K562 (cell line): ENCODE results near the gene CDC42BPB. TPM values are rescaled to one million over a fixed set of nuclear protein-coding genes. Genes with fewer than 3 reads are reported as not detected.

ENCODE experiments used
- ATAC-seq: fragments of 200-7000 bp; cut with Tn5 transposase; 3 replicates; pipeline ENCODE4 v1.9.1; 2020; ENCODE audit warnings: moderate library complexity
- BruUV-seq: library from RNA; stranded (reverse); fragments of 400-500 nt; replicated peaks from 2 replicates; lab custom pipeline; 2021; lab: Mats Ljungman, UMichigan
- CTCF ChIA-PET: fragments of 300-600 bp; formaldehyde crosslinking; extraction: SDS; loops from one replicate; lab custom pipeline; 2021; ENCODE audit warnings: low intra/inter-chr PET ratio; lab: Yijun Ruan, JAX
- POLR2A ChIA-PET: fragments of 300-600, 350-650 bp; sonication (Branson Sonifier 250); formaldehyde crosslinking; extraction: SDS; loops from one replicate; lab custom pipeline; 2021; ENCODE audit warnings: antibody characterized with exemption, inconsistent platforms; lab: Yijun Ruan, JAX
- DNase-seq, 4 experiments: peaks; one replicate each; pipeline versions ENCODE4 v3.0.0 to v3.0.0-alpha.2; 2011 to 2018; ENCODE audit warnings: low spot score in 3 of 4, mixed read lengths in 3 of 4; ENCODE audit errors: extremely low read depth in 1 of 4
- FAIRE-seq: peaks from 2 replicates; lab custom pipeline; 2011; peaks lifted over from hg19 to GRCh38; lab: Jason Lieb, UNC
- H2AFZ ChIP-seq: 2 replicates; pipeline ENCODE4 v1.6.0; 2011; ENCODE audit warnings: low read depth, low read length, control low read depth, inconsistent platforms
- H3K27ac ChIP-seq: fragments of 200-600 bp; 3 replicates; pipeline ENCODE4 v1.8.0; 2011; ENCODE audit warnings: low read depth, mild to moderate bottlenecking, control low read depth, inconsistent platforms, low read length, moderate library complexity, mixed read lengths; ENCODE audit errors: extremely low read depth
- H3K27me3 ChIP-seq, 2 experiments: fragments of 300-600 bp in 1 of 2; 2 replicates in 1 of 2; 3 replicates in 1 of 2; pipeline versions ENCODE4 v1.6.0 to v1.8.0; 2011; ENCODE audit warnings: inconsistent platforms in 2 of 2, low read length in 2 of 2, mild to moderate bottlenecking in 1 of 2, mixed read lengths in 1 of 2, moderate library complexity in 1 of 2; ENCODE audit not compliant: control insufficient read depth in 2 of 2, insufficient read depth in 2 of 2
- H3K36me3 ChIP-seq: fragments of 300-600 bp; 3 replicates; pipeline ENCODE4 v1.8.0; 2011; ENCODE audit warnings: mild to moderate bottlenecking, low read length, inconsistent platforms; ENCODE audit not compliant: control insufficient read depth, insufficient read depth
- H3K4me1 ChIP-seq, 2 experiments: fragments of 200-600 bp in 1 of 2; replicated peaks in 1 of 2; 2 replicates in 1 of 2; 3 replicates in 1 of 2; pipeline versions ENCODE4 v1.5.1 to v1.8.0; 2011; ENCODE audit warnings: inconsistent platforms in 2 of 2, low read length in 2 of 2, mild to moderate bottlenecking in 1 of 2, mixed read lengths in 1 of 2, moderate library complexity in 1 of 2; ENCODE audit not compliant: control insufficient read depth in 2 of 2, insufficient read depth in 2 of 2
- H3K4me2 ChIP-seq: 2 replicates; pipeline ENCODE4 v1.6.1; 2011; ENCODE audit warnings: low read length, control low read depth, inconsistent platforms, mixed read lengths; ENCODE audit not compliant: insufficient read depth
- H3K4me3 ChIP-seq: fragments of 200-600 bp; sonication (generic), shearing (Covaris generic); 2 replicates; pipeline ENCODE4 v1.5.1; 2016; ENCODE audit warnings: control low read depth, inconsistent platforms
- H3K79me2 ChIP-seq: fragments of 200-600 bp; 3 replicates; pipeline ENCODE4 v1.8.0; 2011; ENCODE audit warnings: low read length, inconsistent platforms; ENCODE audit not compliant: control insufficient read depth, insufficient read depth
- H3K9ac ChIP-seq, 2 experiments: 2 replicates each; pipeline versions ENCODE4 v1.6.0 to v1.6.1; 2011; ENCODE audit warnings: low read depth in 2 of 2, low read length in 2 of 2, control low read depth in 1 of 2, inconsistent platforms in 1 of 2, mild to moderate bottlenecking in 1 of 2, mixed read lengths in 1 of 2; ENCODE audit not compliant: insufficient read depth in 1 of 2
- H3K9me1 ChIP-seq: one replicate; pipeline ENCODE4 v1.6.0; 2011; ENCODE audit warnings: inconsistent platforms, mild to moderate bottlenecking, low read length, moderate library complexity; ENCODE audit not compliant: control insufficient read depth, insufficient read depth
- H3K9me3 ChIP-seq: replicated peaks from 2 replicates; pipeline ENCODE4 v1.5.1; 2011; ENCODE audit warnings: low read depth, low read length, inconsistent platforms; ENCODE audit not compliant: control insufficient read depth, insufficient read depth
- H4K20me1 ChIP-seq: replicated peaks from 2 replicates; pipeline ENCODE4 v1.6.1; 2011; ENCODE audit warnings: low read length, inconsistent platforms, mixed read lengths; ENCODE audit not compliant: control insufficient read depth, insufficient read depth
- BCOR ChIP-seq: fragments of 450-650 bp; IDR thresholded peaks from 2 replicates; pipeline ENCODE4 v1.6.1; 2016
- E2F6 ChIP-seq, 2 experiments: IDR thresholded peaks; 2 replicates each; pipeline ENCODE4 v1.6.1; 2011; ENCODE audit warnings: borderline replicate concordance in 1 of 2, control low read depth in 1 of 2, low read depth in 1 of 2, low read length in 1 of 2, mild to moderate bottlenecking in 1 of 2, mixed read lengths in 1 of 2, moderate library complexity in 1 of 2; ENCODE audit not compliant: insufficient read depth in 1 of 2, insufficient read length in 1 of 2, poor library complexity in 1 of 2, severe bottlenecking in 1 of 2; ENCODE audit errors: extremely low read depth in 1 of 2
- ESRRA ChIP-seq: fragments of 450-650 bp; IDR thresholded peaks from 2 replicates; pipeline ENCODE4 v1.6.1; 2014; ENCODE audit warnings: low read depth, mild to moderate bottlenecking, moderate library complexity, borderline replicate concordance
- LEF1 ChIP-seq: fragments of 450-650 bp; IDR thresholded peaks from 2 replicates; pipeline ENCODE4 v1.6.1; 2016; ENCODE audit warnings: mild to moderate bottlenecking
- NRF1 ChIP-seq, 2 experiments: fragments of 450-650 bp; IDR thresholded peaks in 1 of 2; conservative IDR thresholded peaks in 1 of 2; 2 replicates each; pipeline ENCODE4 v1.6.1; 2014; ENCODE audit warnings: mild to moderate bottlenecking in 2 of 2
- PCBP1 ChIP-seq: fragments of 200-400 bp; formaldehyde crosslinking; IDR thresholded peaks from 2 replicates; pipeline ENCODE4 v1.6.1; 2018; ENCODE audit warnings: mild to moderate bottlenecking, low read depth, low read length; ENCODE audit not compliant: poor library complexity, severe bottlenecking
- PHF20 ChIP-seq: fragments of 450-650 bp; IDR thresholded peaks from 2 replicates; pipeline ENCODE4 v1.6.1; 2018; ENCODE audit not compliant: partially characterized antibody
- PHF21A ChIP-seq: fragments of 450-650 bp; IDR thresholded peaks from 2 replicates; pipeline ENCODE4 v1.6.1; 2017; ENCODE audit warnings: low read depth, borderline replicate concordance
- POLR2G ChIP-seq: fragments of 200-400 bp; formaldehyde crosslinking; IDR thresholded peaks from 2 replicates; pipeline ENCODE4 v1.6.1; 2017; ENCODE audit warnings: low read depth, mild to moderate bottlenecking, antibody characterized with exemption, low read length, moderate library complexity
- RAD51 ChIP-seq: fragments of 450-650 bp; IDR thresholded peaks from 2 replicates; pipeline ENCODE4 v1.7.1; 2016; ENCODE audit warnings: low read depth, mild to moderate bottlenecking, borderline replicate concordance
- RBFOX2 ChIP-seq: fragments of 200-400 bp; formaldehyde crosslinking; IDR thresholded peaks from 2 replicates; pipeline ENCODE4 v1.6.1; 2017; ENCODE audit warnings: low read depth, mild to moderate bottlenecking, low read length, moderate library complexity
- RBM25 ChIP-seq: fragments of 200-400 bp; formaldehyde crosslinking; IDR thresholded peaks from 2 replicates; pipeline ENCODE4 v1.6.1; 2018; ENCODE audit warnings: low read length, low read depth, moderate library complexity; ENCODE audit not compliant: severe bottlenecking
- STAT5B ChIP-seq: fragments of 250-450 bp; sonication (Bioruptor Pico); IDR thresholded peaks from 2 replicates; pipeline ENCODE4 v1.8.0; 2021; ENCODE audit warnings: mild to moderate bottlenecking, inconsistent platforms
- TAF7 ChIP-seq: fragments of 450-650 bp; IDR thresholded peaks from 2 replicates; pipeline ENCODE4 v1.6.1; 2016; ENCODE audit warnings: missing genetic modification characterization, missing compliant biosample characterization
- USF2 ChIP-seq: sonication (generic); formaldehyde crosslinking; IDR thresholded peaks from 2 replicates; pipeline ENCODE4 v1.5.0; 2020; ENCODE audit warnings: missing genetic modification reagents
- WGBS: fragments of 100-300 bp; shearing (Covaris generic); methylation state at CpG from one replicate; pipeline ENCODE4 v1.1.6; 2016; ENCODE audit warnings: low coverage, mixed read lengths; ENCODE audit not compliant: insufficient coverage; ENCODE audit errors: missing lambda C conversion rate; 5-methylcytosine and 5-hydroxymethylcytosine counted together
- in situ Hi-C: fragments of 300-500 bp; cut with MboI; formaldehyde crosslinking; loops from 4 replicates; pipeline ENCODE4 v1.15.0; 2018; ENCODE audit warnings: inconsistent platforms, mixed read lengths
- intact Hi-C: fragments of 100-400 bp; cut with micrococcal nuclease; formaldehyde crosslinking; loops from 2 replicates; pipeline ENCODE4 v1.14.2; 2022
- polyA plus RNA-seq, 8 experiments: library from polyadenylated mRNA; depleted of rRNA in 4 of 8; stranded (reverse) in 5 of 8; unstranded in 3 of 8; fragments of >200 nt; fragmentation: Nextera tagmentation in 2 of 8; fragmentation: Illumina TruSeq in 1 of 8; extraction: Ambion mirVana in 2 of 8; extraction: Trizol in 1 of 8; gene quantifications; 2 replicates each; pipeline versions ENCODE4 v1.2.1 to v1.2.3, GENCODE V29; 2011 to 2014; ENCODE audit warnings: inconsistent platforms in 1 of 8, missing spikeins in 1 of 8
- total RNA-seq, 7 experiments: library from RNA; depleted of rRNA in 6 of 7; stranded (reverse); fragments of >200 nt in 6 of 7; fragmentation: Illumina TruSeq in 2 of 7; extraction: Trizol in 2 of 7; gene quantifications; 2 replicates each; pipeline versions ENCODE4 v1.2.1 to v1.2.3, GENCODE V29; 2011 to 2021; ENCODE audit warnings: low replicate concordance in 1 of 7

Gene CDC42BPB
- total and polyA plus RNA-seq, 9 of the 15 experiments (the other 6 are each of a cell fraction or from before 2014, with no cell fraction given): 0.07 to 24.3 (median 12.6) TPM

GRCh38 chr14:102922490-102923200 lies 134.7 kb downstream of the CDC42BPB start, which contains the start of gene AMN:
Gene AMN, plus strand, starts transcription at chr14:102922663. Its CDS starts 26 bp downstream, at chr14:102922689.
- Histone ChIP-seq H2AFZ (peak within 1 kb of the TSS; percentile 78), H3K4me3 (peak within 1 kb of the TSS; percentile 10; the same call in 1 of the 2 replicates), H3K27me3 (peaks cover 0 to 10% of the 10 kb centered on the region in 2 experiments; a peak in 1 of 5 replicates), H3K9me3 (no peaks in the 10 kb centered on the region), H3K27ac (no peak within 1 kb of the TSS), H3K79me2 (no peaks in the 10 kb centered on the region), H3K9me1 (no peaks in the 10 kb centered on the region), H3K9ac (peak within 1 kb of the TSS in 1 of 2 experiments; percentile 82; a peak in 3 of 4 replicates), H3K36me3 (no peaks in the 10 kb centered on the region), H3K4me1 (peaks cover 0 to 30% of the 10 kb centered on the region in 2 experiments; a peak in 3 of 5 replicates), H4K20me1 (no peaks in the 10 kb centered on the region), H3K4me2 (peak within 1 kb of the TSS; percentile 52)
- FAIRE-seq (no peak), DNase-seq (peak; percentile 24 to 69 (median 54)), ATAC-seq (peak; percentile 76)
- CTCF ChIA-PET: no interaction called here
- intact Hi-C loops (no loop called here), in situ Hi-C loops (loop anchor here (25.0 kb wide), 1 partner anchor 410 kb away; the partner anchor contains the start of gene ANKRD9)
- BruUV-seq: no TSS peak
- WGBS: 13% methylated on average over 30 of the region's 56 CpGs
- POLR2A ChIA-PET: no interaction called here
- TF ChIP-seq E2F6 (IDR thresholded peaks at IDR 0.05; ENCODE audit: borderline replicate concordance in 1 of 2, extremely low read depth in 1 of 2, insufficient read depth in 1 of 2, insufficient read length in 1 of 2, low read depth in 1 of 2, low read length in 1 of 2, poor library complexity in 1 of 2, severe bottlenecking in 1 of 2): peak in 1 of 2 experiments; percentile 20
- peak; percentile 57 for TF ChIP-seq USF2 (CRISPR knock-in tag)
- TF ChIP-seq RAD51: peak; percentile 55; the same call in 1 of the 2 replicates
- 0 out of 2 replicates have a peak, but pooled peaks have one; percentile 26 for TF ChIP-seq BCOR
- TF ChIP-seq PHF20: peak; percentile 42
- TF ChIP-seq STAT5B (CRISPR knock-in tag): no peak
- TF ChIP-seq PHF21A: no peak
- 0 out of 2 replicates have a peak, but pooled peaks have one; percentile 16 for TF ChIP-seq ESRRA
- TF ChIP-seq RBM25: peak; percentile 65
- no peak for TF ChIP-seq LEF1
- TF ChIP-seq RBFOX2: peak; percentile 51
- no peak for TF ChIP-seq TAF7 (tag)
- TF ChIP-seq POLR2G: peak; percentile 58
- TF ChIP-seq NRF1 (conservative IDR thresholded peaks at IDR 0.05 in 1 of 2, IDR thresholded peaks at IDR 0.05 in 1 of 2): peak; percentile 40 to 43; a peak in 3 of 4 replicates
- TF ChIP-seq PCBP1: peak; percentile 48
